Measurements from ENCODE around the gene PHLDA2. TPM values are rescaled to one million over a fixed set of nuclear protein-coding genes. Genes with fewer than 3 reads are reported as not detected.

Gene PHLDA2
- total RNA-seq, 1 experiment from 2014 or later = 101 TPM

GRCh38 chr11:2921742-2922493 is 7.3 kb downstream of the PHLDA2 start:
- TF ChIP-seq CTCF (conservative IDR thresholded peaks at IDR 0.05; ENCODE audit: low read depth, low read length) (no peak), EZH2phosphoT487 (IDR thresholded peaks at IDR 0.05; ENCODE audit: borderline replicate concordance, low read length) (no peak)
- H4K20me1 ChIP-seq (ENCODE audit: low read length) = peaks cover 4% of the 10 kb centered on the region
- H3K4me3 ChIP-seq (ENCODE audit: low read length) = no peak overlapping the region
- peaks cover 17% of the 10 kb centered on the region for H3K4me1 ChIP-seq (ENCODE audit: insufficient read depth, low read length)
- POLR2A ChIA-PET (ENCODE audit: unreplicated experiment) = no interaction called here
- H3K9me2 ChIP-seq (replicated peaks; ENCODE audit: low read length) = no peaks in the 10 kb centered on the region
- no peaks in the 10 kb centered on the region for H3F3A ChIP-seq (ENCODE audit: low read length, unreplicated experiment)
- no TSS peak for BruUV-seq (replicated peaks)
- H3K27ac ChIP-seq (ENCODE audit: low read length) = no peak overlapping the region
- no peak overlapping the region for H3K9ac ChIP-seq (ENCODE audit: low read length)
- DNase-seq = no peak
- no peak for ATAC-seq
- no peaks in the 10 kb centered on the region for H3K27me3 ChIP-seq (ENCODE audit: low read length)
- H2AFZ ChIP-seq (ENCODE audit: low read length) = no peak overlapping the region
- H3K79me2 ChIP-seq (ENCODE audit: low read length) = peaks cover 19% of the 10 kb centered on the region
- CTCF ChIA-PET = no interaction called here
- H3K4me2 ChIP-seq (ENCODE audit: low read length) = no peak overlapping the region
- intact Hi-C loops (cut with micrococcal nuclease) = no loop called here
- no peaks in the 10 kb centered on the region for H3K36me3 ChIP-seq (ENCODE audit: low read depth, low read length)
- H3K9me3 ChIP-seq (ENCODE audit: low read length) = no peaks in the 10 kb centered on the region

- CTCF ChIA-PET = no interaction called here
- ATAC-seq = no peak
Observed at GRCh38 chr11:2921261-2921660, 8.0 kb downstream of the PHLDA2 start.

GRCh38 chr11:2920343-2920742 is 8.9 kb downstream of the PHLDA2 start:
- DNase-seq = no peak
- POLR2A ChIA-PET (ENCODE audit: unreplicated experiment) = no interaction called here
- no peaks in the 10 kb centered on the region for H3K27me3 ChIP-seq (ENCODE audit: low read length)
- H3K27ac ChIP-seq (ENCODE audit: low read length) = no peak overlapping the region
- no peaks in the 10 kb centered on the region for H3F3A ChIP-seq (ENCODE audit: low read length, unreplicated experiment)
- H3K4me2 ChIP-seq (ENCODE audit: low read length) = no peak overlapping the region
- intact Hi-C loops (cut with micrococcal nuclease) = no loop called here
- no peaks in the 10 kb centered on the region for H3K9me3 ChIP-seq (ENCODE audit: low read length)
- H3K4me1 ChIP-seq (ENCODE audit: insufficient read depth, low read length) = peaks cover 14% of the 10 kb centered on the region
- no peaks in the 10 kb centered on the region for H3K36me3 ChIP-seq (ENCODE audit: low read depth, low read length)
- BruUV-seq (replicated peaks) = no TSS peak
- CTCF ChIA-PET = no interaction called here
- H2AFZ ChIP-seq (ENCODE audit: low read length) = no peak overlapping the region
- no peaks in the 10 kb centered on the region for H3K9me2 ChIP-seq (replicated peaks; ENCODE audit: low read length)
- no peaks in the 10 kb centered on the region; the same call in 1 of the 2 replicates for H4K20me1 ChIP-seq (ENCODE audit: low read length)
- peaks cover 7% of the 10 kb centered on the region for H3K79me2 ChIP-seq (ENCODE audit: low read length)
- ATAC-seq = no peak
- TF ChIP-seq EZH2 (IDR thresholded peaks at IDR 0.05; ENCODE audit: low read length, unreplicated experiment) (no peak), CTCF (conservative IDR thresholded peaks at IDR 0.05; ENCODE audit: low read depth, low read length) (no peak)
- no peak overlapping the region for H3K9ac ChIP-seq (ENCODE audit: low read length)
- H3K4me3 ChIP-seq (ENCODE audit: low read length) = no peak overlapping the region

More at GRCh38 chr11:2921261-2921660, 8.0 kb downstream of the PHLDA2 start:
- Histone ChIP-seq H3K9ac (ENCODE audit: low read length) (no peak overlapping the region), H3K9me3 (ENCODE audit: low read length) (no peaks in the 10 kb centered on the region), H3K4me2 (ENCODE audit: low read length) (no peak overlapping the region), H3K79me2 (ENCODE audit: low read length) (peaks cover 13% of the 10 kb centered on the region), H3K4me1 (ENCODE audit: insufficient read depth, low read length) (peaks cover 16% of the 10 kb centered on the region), H3K27me3 (ENCODE audit: low read length) (no peaks in the 10 kb centered on the region), H2AFZ (ENCODE audit: low read length) (no peak overlapping the region), H3K36me3 (ENCODE audit: low read depth, low read length) (no peaks in the 10 kb centered on the region), H4K20me1 (ENCODE audit: low read length) (no peaks in the 10 kb centered on the region; the same call in 1 of the 2 replicates), H3F3A (ENCODE audit: low read length, unreplicated experiment) (no peaks in the 10 kb centered on the region), H3K4me3 (ENCODE audit: low read length) (no peak overlapping the region), H3K27ac (ENCODE audit: low read length) (no peak overlapping the region), H3K9me2 (replicated peaks; ENCODE audit: low read length) (no peaks in the 10 kb centered on the region)
- intact Hi-C loops (cut with micrococcal nuclease) = no loop called here
- BruUV-seq (replicated peaks) = no TSS peak
- TF ChIP-seq CTCF (conservative IDR thresholded peaks at IDR 0.05; ENCODE audit: low read depth, low read length) = no peak
- no peak for DNase-seq
- POLR2A ChIA-PET (ENCODE audit: unreplicated experiment) = no interaction called here
